Non-pigmented ciliary epithelial cell (primary cell): ENCODE data around the gene COQ8B.
"Not testable (repeated sequence)": the region's sequence is repeated elsewhere in the genome, so short reads cannot be mapped to it uniquely, and the experiment has no call there.

ENCODE experiments used
- DNase-seq: peaks from one replicate; pipeline ENCODE4 v3.0.0-alpha.2; 2010; ENCODE audit warnings: low read depth

The COQ8B gene

GRCh38 chr19:40742477-40742876 is 25.8 kb upstream of the COQ8B start:
- DNase-seq = no peak

- no peak for DNase-seq
These were observed 25.1 kb upstream of the COQ8B start for GRCh38 chr19:40741527-40742390.

- no peak for DNase-seq
These were observed 24.1 kb upstream of the COQ8B start for GRCh38 chr19:40740747-40741146.

- no peak for DNase-seq
These were observed 23.4 kb upstream of the COQ8B start for GRCh38 chr19:40739871-40740703.

- no peak for DNase-seq
These were observed 22.5 kb upstream of the COQ8B start for GRCh38 chr19:40739030-40739839.

GRCh38 chr19:40737102-40737644 is 20.5 kb upstream of the COQ8B start:
- no peak for DNase-seq

GRCh38 chr19:40736661-40737060 is 20.0 kb upstream of the COQ8B start:
- DNase-seq = no peak

GRCh38 chr19:40735013-40735771 is 18.5 kb upstream of the COQ8B start:
- DNase-seq = no peak

GRCh38 chr19:40733149-40733548 is 16.5 kb upstream of the COQ8B start:
- DNase-seq = no peak

- DNase-seq = not testable (repeated sequence)
These were observed 15.6 kb upstream of the COQ8B start for GRCh38 chr19:40732304-40732703.

- DNase-seq = not testable (repeated sequence)
These were observed 13.4 kb upstream of the COQ8B start for GRCh38 chr19:40730065-40730464.

GRCh38 chr19:40726279-40726678 is 9.6 kb upstream of the COQ8B start:
- DNase-seq = no peak

GRCh38 chr19:40724855-40725254 is 8.2 kb upstream of the COQ8B start:
- no peak for DNase-seq

GRCh38 chr19:40724315-40724714 is 7.6 kb upstream of the COQ8B start:
- no peak for DNase-seq

GRCh38 chr19:40723661-40724254 is 7.1 kb upstream of the COQ8B start:
- DNase-seq = no peak

GRCh38 chr19:40721936-40722661 is 5.4 kb upstream of the COQ8B start:
- DNase-seq = no peak

GRCh38 chr19:40721140-40721486 is 4.4 kb upstream of the COQ8B start:
- DNase-seq = no peak

GRCh38 chr19:40719414-40719894 is 2.8 kb upstream of the COQ8B start:
- no peak for DNase-seq

- DNase-seq = no peak
These were observed 2.2 kb upstream of the COQ8B start for GRCh38 chr19:40718774-40719391.
